GM10847 (cell line): ENCODE results near the gene MOV10L1.

Source experiments
- POLR2A ChIP-seq: IDR thresholded peaks from 2 replicates; pipeline ENCODE4 v1.6.1; 2011; ENCODE audit not compliant: insufficient read length; ENCODE audit errors: extremely low read depth

MOV10L1 gene

GRCh38 chr22:50084614-50085021 lies 5.2 kb upstream of the MOV10L1 start:
- no peak for TF ChIP-seq POLR2A

DNA sequence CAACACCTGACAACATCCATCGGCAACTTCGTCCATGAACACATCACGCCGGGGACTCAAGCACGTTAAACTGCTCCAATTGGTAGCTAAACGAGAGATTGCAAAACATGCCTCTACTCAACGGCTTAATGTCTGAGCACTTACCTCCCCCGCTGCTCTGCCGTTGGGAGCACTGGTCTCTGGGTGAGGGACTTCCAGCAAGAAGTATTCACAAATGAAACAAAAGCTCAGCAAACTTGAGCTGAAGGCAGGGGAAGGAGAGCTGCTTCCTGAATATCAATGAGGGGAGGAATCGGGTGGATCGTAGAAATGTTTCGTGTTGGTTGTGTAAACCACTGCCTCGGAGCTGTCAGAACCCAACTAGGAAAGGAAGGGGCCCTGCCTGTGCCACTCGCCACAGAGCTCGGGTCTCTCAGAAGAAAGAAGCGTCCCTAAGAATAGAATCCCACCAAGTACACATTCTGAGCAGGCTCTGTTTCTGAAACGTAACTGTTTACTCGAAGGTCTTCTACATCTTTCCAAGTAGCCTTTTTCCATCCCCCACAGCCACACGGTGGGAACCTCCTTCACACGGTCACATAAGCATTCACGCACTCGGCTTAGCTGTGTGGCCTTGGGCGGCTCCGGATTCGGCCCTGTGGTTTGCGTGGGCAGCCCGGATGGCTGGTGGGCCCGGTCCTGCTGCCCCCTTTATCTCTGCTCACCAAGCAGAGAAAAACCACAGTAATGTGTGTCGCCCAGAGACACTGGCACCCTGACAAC lies 4.4 kb upstream of the MOV10L1 start, which contains the start of gene MLC1:
TSS of gene MLC1 (minus strand) at position 216 of the 762 bp plus-strand sequence. CDS start 524 bp downstream, outside the sequence.
- TF ChIP-seq POLR2A: no peak

DNA sequence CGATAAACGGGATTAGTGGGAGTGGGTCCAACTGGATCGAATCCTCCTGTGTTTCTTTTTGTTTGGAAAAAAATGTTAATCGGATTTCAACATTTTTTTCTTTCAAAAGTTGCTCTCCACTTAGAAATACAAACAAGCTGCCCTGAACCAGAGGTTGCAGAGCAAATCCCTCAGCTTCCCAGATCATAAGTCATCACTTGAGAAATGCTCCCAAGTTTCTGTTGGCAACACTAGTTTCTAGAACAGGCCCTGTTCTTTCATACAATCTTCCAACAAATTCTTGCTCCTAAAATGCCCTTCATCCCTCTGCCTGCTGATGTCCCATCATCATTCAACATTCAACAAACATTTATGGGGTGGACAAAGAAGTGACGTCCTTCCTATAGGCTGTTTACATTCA lies 3.3 kb upstream of the MOV10L1 start:
- no peak for TF ChIP-seq POLR2A

- TF ChIP-seq POLR2A: no peak
These were observed 2.2 kb upstream of the MOV10L1 start for GRCh38 chr22:50087646-50088045.

DNA sequence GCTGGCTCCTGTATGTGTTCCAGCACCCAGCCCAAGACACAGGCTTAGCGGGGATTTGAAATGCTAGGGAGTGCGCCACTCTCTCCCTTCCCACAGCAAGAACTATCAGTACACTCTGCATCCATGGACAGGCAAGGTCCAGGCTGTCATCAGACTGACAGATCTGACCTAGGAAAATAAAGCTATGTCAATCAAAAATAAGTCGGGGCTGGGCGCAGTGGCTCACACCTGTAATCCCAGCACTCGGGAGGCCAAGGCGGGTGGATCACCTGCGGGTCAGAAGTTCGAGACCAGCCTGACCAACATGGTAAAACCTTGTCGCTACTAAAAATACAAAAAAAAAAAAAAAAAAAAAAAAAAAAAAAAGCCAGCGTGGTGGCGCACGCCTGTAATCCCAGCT lies 1.7 kb upstream of the MOV10L1 start:
- TF ChIP-seq POLR2A: no peak

- TF ChIP-seq POLR2A: no peak
These were observed 575 bp upstream of the MOV10L1 start for GRCh38 chr22:50089231-50089630.

DNA sequence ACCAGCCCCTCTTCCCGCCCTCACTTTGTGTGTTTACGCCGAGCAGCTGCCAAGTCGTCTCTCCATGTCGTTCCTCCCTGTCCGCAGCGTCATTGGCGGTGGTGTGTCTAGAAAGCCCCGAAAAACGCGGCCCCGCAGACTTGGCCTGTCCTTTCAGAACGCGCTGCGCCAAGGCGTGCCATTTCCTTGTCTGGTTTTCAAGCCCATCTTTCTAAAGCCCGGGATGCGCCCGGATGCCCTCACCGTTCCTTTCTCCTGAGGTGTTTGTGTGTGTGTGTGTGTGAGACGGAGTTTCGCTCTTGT lies 557 bp downstream of the MOV10L1 start:
- no peak for TF ChIP-seq POLR2A

DNA sequence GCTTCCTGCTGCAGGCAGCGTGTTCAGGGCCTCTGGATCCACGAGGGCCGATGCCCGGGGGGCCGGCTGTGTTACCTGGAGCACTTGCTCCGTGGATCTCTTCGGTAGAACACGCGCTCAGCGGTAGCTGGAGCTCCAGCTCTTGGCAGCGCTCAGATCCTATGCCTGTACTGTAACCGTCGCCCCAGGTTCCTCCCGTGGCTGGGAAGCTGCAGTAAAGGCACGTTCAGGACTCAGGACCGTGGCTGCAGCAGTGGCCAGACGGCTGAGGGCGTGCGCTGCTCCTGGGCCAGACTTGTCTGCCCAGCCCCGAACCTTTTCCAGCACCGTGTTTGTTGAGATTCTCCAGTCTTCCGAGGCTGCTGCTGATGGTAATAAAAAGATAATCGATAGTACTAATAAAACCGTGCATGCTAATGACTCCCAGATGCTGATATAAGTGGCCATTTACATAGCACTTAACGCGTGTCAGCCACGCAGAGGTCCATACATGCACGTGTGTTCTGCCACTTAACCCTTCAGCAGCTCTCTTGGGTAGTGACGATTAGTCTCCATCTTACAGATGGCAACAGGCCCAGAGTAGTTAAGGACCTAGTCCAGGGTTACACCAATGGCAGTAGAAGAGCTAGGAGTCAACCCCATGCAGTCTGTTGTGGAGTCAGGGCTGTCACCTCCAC lies 1.4 kb downstream of the MOV10L1 start:
- no peak for TF ChIP-seq POLR2A

DNA sequence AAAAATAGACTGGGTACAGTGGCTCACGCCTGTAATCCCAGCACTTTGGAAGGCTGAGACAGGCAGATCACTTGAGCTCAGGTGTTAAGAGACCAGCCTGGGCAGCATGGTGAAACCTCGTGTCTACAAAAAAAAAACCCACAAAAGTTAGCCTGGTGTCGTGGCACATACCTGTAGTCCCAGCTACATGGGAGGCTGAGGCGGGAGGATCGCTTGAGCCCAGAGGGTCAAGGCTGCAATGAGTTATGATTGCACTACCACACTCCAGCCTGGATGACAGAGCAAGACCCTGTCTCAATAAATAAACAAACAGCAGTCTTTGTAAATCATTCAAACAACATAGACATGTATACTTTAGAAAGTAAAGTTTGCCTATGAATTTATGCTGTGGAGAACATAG lies 2.5 kb downstream of the MOV10L1 start:
- TF ChIP-seq POLR2A: no peak

DNA sequence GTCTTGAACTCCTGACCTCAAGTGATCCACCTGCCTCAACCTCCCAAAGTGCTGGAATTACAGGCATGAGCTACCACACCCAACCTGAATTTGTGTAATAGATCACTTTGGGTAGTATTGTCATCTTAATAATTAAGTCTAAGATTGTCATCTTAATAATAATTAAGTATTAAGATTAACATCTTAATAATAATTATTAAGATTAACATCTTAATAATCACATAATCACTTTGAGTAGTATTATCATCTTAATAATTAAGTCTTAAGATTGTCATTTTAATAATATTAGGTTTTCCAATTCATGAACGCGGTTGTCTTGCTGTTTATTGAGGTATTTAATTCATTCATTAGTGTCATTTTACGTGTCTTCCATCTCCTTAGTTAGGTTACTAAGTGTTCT lies 8.2 kb downstream of the MOV10L1 start:
- TF ChIP-seq POLR2A: no peak

- no peak for TF ChIP-seq POLR2A
These were observed 12.2 kb downstream of the MOV10L1 start for GRCh38 chr22:50101870-50102565.

DNA sequence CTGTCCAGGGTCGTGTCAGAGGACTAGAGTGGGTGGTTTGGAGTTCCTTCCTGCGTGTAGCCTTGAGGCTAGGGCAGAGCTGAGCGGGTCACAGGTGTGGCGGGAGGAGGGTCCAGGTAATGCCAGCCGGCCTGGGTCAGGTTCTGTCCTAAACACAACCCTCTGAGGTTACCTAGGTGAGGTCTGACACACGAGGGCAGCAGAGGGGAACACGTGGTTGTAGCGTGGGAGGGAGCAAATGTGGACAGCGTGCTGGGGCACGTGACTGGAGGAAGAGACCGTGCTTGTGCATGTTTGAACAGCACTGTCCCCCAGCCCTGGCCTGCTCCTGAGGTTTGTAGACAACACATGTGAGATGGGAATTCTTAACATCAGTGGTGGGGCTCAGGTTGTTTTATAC lies 13.1 kb downstream of the MOV10L1 start:
- no peak for TF ChIP-seq POLR2A

DNA sequence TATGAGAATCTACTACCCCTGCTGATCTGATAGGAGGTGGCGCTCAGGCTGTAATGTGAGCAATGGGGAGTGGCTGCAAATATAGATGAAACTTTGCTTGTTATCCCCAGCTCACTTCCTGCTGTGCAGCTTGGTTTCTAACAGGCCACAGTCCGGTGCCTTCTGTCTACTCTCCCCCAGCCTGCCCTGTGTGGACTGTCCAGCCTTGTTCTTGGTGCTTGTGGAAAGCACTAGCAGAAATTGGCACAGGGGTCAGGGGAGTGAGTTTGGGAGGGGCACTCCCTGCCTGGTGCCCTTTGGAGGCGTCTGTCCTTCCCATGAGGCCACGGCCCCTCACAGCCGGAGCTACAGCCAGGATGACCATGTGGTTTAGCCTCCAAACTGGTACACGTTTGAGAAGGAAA lies 14.3 kb downstream of the MOV10L1 start:
- no peak for TF ChIP-seq POLR2A

- no peak for TF ChIP-seq POLR2A
These were observed 15.6 kb downstream of the MOV10L1 start for GRCh38 chr22:50105208-50106100.

DNA sequence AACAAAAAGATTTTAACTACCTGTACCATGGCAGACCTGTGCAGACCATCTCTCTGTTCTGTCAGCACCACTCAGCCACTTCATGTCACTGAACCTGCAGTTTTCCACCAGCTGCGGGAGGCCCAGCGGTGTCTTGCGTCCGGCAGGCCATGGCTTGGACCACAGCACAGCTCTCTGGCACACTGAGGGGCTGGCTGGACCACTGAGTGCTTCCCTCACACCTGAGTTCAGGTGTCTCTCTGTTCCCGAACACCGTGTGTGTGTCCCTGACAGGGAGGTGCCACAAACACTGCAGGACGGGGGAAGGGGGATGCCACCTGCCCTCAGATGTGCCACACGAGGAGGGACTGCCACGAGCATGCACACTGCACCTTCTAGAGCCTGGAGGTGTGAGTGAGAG lies 17.7 kb downstream of the MOV10L1 start:
- no peak for TF ChIP-seq POLR2A
